Caki2 (cell line): ENCODE data around the gene GAS6. TPM values are rescaled to one million over a fixed set of nuclear protein-coding genes. Genes with fewer than 3 reads are reported as not detected.
"Not testable (repeated sequence)": the region's sequence is repeated elsewhere in the genome, so short reads cannot be mapped to it uniquely, and the experiment has no call there.

Experiments
- DNase-seq: peaks from one replicate; pipeline ENCODE4 v3.0.0-alpha.2; 2015; ENCODE audit warnings: low read depth
- in situ Hi-C: cut with HindIII; loops from 2 replicates; pipeline ENCODE4 v1.10.0; 2016; ENCODE audit warnings: low sequenced_read_pairs, low pct_unique_long_range_greater_than_20kb, mixed read lengths
- total RNA-seq: library from RNA; depleted of rRNA; stranded (reverse); fragments of >200 nt; shearing (Covaris generic); gene quantifications from 2 replicates; pipeline ENCODE4 v1.2.3, GENCODE V29; 2014; ENCODE audit warnings: low replicate concordance

The GAS6 gene
- total RNA-seq, 1 experiment from 2014 or later = 29.4 TPM

DNA sequence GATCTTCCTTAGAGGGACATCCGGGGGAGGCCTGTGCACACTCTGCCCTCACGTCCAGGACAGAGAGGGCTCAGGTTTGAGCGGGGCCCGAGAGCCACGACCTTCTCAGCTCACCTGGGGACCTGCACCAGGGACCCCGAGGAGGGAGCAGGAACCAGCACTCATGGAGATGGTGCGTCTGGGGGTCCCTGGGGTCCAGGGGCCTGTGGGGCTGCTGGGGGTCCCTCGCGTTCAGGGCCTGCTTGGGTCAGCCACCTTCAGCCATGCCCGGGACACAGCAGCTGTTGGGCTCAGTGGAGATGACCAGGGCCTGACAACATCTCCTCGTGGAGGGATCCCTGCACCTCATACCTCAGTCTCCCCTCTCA is 57.8 kb downstream of the GAS6 start:
- in situ Hi-C loops = no loop called here
- DNase-seq = no peak

DNA sequence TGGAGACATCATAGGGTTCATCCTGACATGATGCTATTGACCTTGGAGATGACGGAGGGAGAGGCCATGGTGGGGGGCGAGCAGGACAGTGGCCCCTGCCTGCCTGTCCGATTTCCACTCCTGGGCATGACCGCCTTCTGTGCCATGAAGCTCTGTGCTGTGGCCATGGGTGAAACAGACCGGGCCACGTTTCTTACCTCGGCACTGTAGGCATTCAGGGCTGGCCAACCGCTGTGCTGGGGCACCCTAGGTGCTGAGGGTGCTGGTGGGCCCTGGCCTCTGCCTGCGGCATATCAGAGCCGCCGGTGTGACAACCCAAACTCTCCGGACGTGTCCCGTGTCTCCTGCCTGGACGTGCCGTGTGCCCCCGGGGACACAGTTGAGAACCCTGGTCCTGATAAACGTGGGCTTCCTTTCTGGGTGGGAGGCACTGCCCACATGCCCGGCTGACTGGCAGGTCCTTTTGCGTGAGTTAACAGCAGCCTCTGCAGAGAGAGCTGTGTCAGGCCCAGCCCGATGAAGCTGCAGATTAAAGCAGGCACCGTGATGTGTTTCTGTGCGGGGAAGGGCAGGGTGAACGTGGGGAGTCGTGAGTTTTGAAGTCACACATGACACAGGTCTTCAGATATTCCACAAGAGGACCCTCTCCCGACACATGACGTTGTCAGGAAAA is 58.3 kb downstream of the GAS6 start:
- DNase-seq = no peak
- in situ Hi-C loops = no loop called here

DNA sequence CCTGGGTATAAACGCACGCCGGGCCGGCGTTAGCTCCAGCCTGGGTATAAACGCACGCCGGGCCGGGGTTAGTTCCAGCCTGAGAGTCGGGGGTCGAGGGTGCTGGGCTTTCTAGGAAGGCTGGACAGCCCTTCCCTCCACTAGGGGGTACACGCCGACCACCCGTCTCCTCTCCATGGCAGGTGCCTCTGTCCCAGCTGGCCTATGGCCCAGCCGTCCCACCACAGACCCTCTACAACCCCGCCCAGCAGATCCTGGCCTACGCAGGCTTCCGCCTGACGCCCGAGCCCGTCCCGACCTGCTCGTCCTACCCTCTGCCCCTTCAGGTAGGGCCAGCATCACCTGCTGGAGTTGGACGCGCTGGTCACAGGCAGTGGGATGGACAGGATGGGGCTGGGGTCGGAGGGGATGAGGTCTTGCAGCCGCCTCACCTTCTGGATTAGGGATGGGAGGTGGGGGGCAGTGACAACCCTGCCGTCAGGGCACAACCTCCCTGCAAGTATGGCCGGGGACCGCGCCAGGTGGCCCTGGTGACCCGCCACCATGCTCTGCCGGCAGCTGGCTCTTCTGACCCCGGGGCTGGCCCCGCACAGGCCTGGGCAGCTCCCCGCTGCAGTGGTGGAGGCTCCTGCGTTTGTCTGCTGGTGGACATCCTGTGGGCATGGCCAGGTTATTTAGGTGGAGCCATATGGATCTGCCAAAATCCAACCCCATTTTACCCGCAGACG is 59.0 kb downstream of the GAS6 start:
- DNase-seq = no peak
- in situ Hi-C loops = no loop called here

DNA sequence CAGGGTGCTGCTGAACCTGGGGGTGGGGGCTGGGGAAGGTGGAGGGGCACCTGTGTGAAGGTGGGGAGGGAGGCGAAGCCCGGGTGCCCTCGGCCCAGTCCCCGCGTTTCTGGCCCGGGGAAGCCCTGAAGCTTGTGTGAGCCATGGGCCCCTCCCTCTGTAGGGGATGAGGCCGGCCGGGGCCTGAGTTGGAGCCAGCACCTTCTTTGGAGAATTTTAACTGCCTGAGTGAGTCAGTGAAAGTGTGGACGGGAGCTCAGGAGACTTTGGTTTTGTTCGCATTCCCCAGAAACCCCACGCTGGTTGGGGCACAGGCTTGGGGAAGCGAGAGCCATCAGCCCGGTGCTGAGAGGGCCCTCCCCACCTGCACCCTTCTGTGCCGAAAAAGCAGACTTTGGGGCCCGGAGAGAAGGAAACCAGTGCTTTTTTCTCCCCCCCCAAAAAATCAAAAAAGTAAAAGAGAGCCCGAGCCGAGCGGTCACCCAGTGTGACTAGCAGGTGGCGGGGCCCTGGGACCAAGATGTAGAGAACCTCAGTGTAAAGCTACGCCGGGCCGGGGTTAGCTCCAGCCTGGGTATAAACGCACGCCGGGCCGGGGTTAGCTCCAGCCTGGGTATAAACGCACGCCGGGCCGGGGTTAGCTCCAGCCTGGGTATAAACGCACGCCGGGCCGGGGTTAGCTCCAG is 59.7 kb downstream of the GAS6 start:
- in situ Hi-C loops = no loop called here
- DNase-seq = no peak

DNA sequence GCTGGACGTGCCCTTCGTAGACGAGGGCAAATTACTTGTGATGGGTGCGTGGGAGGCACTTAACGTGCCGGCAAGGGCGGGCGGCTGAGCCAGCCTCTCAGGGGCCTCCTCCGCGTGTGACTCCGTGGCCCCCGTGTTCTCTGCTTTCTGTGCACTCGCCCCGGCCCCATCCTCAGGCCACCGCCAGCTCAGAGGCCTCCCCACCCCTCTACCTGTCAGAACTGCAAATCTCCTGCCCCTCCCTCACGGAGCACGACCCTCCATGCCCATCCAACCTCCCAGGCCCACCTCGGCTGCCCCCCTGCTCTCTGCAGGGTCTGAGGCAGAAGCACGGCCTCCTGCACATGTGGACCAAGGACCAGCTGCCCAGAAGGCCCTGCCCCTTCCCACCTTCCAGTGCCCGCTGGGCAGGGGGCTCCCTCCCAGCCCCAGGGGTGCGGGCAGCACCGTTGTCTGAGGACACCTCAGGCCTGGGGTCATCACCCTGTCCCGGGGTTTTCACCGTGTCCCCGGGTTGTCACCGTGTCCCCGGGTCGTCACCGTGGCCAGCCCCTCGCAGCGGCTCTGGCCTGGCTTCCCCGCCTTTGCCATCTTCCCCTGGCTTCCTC is 60.4 kb downstream of the GAS6 start:
- no peak for DNase-seq
- in situ Hi-C loops = no loop called here

DNA sequence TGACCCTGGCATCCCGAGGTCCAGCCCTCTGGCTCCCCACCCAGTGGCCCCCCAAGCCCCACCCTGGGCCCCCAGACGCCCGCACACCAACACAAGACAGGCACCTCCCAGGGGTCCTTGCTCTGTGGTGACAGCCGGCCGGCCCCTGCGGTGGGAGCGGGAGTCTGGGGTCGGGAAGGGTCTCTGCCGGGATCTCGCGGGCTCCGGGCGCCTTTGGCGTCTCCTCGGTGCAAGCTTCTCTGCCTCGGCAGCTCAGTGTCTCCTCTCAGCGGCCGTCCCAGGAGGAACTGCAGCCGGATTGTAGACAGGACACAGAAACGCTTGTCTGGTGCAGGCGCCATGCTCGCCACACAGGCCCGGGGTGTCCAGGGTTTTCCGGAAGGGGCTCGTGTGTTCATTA is 61.1 kb downstream of the GAS6 start:
- in situ Hi-C loops = no loop called here
- no peak for DNase-seq

DNA sequence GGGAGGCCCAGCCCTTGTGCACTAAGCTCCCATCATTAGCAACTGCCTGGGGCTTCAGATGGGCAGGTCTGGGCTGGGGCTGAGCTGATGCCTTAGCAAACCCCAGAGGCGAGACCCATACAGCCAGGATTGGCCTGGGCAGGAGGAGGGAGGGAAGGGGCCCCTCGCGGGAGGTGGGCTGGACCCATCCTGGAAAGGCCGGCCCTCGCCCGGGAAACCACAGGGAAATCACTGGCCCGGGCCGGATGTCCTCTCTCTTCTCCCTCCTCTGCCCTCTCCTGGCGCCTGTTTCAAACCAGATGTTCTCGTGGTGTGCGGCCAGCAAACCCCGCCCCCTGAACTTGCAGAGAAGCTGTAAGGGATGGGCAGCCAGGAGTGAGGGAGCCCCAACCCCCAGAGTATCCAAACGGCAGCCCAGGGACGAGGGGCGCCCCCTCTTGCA is 61.8 kb downstream of the GAS6 start:
- in situ Hi-C loops = no loop called here
- DNase-seq = peak; percentile 29

DNA sequence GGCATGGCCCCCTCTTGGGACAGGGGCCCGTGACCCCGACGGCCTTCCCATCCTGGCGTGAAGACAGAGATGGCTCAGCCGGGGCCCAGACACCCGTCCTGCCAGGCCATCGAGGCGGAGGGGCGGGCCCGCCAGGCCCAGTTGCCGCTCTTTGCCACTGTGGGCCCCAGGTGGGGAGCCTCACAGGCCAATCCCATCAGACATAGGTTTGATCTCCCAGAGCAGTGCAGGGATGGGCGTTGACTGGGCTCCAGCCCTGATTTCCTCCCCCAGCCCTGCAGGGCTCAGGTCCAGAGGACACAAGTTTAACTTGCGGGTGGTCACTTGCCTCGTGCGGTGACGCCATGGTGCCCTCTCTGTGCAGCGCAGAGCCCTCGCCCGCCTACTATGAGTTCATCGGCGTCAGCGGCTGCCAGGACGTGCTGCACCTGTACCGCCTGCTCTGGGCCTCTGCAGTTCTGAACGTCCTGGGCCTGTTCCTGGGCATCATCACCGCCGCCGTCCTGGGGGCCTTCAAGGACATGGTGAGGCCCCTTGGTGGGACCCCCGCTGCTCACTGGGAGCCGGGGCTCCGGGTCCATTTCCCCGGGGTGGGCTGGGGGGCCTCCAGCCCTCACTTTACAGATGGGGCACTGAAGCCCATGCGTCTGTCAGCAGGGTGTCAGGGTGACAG is 62.5 kb downstream of the GAS6 start:
- no peak for DNase-seq
- in situ Hi-C loops = no loop called here

DNA sequence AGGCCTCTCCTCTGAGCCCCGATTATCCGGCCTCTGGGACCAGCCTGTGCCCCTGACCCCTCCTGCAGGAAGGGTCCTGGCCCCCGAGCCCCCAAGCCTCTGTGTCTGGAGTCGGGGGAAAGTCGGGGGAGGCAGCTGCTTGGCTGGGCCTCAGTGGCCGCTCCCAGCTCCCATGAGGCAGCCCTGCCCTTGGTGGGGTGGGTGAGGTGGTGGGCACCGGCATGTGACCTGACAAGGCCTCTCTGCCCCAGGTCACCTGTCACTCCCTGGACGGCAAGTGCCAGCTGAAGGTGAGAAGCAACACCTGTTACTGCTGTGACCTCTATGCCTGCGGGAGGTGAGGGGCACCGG is 63.3 kb downstream of the GAS6 start:
- DNase-seq = no peak
- in situ Hi-C loops = no loop called here

DNA sequence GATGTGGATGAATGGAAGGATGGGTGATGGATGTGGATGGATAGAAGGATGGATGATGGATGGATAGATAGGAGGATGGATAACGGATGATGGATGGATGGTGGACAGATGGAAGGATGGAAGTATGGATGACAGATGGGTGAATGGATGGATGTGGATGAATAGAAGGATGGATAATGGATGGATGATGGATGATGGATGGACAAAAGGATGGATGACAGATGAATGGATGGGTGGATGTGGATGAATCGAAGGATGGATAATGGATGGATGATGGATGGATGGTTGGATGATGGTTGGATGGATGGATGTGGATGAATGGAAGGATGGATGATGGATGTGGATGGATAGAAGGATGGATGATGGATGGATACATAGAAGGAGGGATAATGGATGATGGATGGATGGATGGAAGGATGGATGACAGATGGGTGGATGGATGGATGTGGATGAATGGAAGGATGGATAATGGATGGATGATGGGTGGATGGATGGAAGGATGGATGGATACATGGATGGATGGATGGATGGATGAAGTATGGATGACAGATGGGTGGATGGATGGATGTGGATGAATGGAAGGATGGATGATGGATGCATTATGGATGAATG is 65.6 kb downstream of the GAS6 start:
- DNase-seq = no peak
- in situ Hi-C loops = no loop called here

DNA sequence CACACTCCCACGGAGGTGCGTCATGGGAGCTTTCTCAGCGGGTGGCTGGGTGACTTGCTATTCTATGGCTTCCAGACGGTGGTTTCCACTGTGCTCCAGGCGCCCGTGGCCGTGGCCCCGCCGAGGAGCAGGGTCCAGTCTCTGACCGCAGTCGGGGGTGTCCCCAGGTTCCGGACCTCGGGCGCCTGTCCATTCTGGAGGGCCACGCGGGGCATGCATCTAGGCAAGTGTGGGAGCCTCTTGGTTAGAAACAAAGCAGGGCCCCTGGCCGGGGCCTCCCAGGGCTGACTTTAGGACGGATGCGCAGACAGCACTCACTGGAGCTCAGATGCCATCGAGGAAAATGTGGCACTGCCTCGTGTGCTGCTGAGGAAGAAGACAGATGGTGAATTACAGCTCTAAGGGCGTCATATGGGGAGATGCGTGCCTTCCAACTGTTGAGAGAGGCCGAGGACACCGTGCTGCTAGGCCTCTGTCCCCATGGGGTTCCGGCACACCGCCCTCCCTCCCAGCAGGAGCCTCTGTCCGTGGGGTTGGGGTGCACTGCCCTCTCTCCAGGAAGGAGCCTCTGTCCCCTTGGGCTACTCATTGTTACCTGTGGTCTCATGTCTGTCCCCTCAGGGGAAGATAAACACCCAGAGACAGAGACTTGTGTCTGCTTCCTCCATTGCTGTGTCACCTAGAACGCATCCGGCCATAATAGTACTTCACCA is 66.8 kb downstream of the GAS6 start:
- in situ Hi-C loops = no loop called here
- no peak for DNase-seq

DNA sequence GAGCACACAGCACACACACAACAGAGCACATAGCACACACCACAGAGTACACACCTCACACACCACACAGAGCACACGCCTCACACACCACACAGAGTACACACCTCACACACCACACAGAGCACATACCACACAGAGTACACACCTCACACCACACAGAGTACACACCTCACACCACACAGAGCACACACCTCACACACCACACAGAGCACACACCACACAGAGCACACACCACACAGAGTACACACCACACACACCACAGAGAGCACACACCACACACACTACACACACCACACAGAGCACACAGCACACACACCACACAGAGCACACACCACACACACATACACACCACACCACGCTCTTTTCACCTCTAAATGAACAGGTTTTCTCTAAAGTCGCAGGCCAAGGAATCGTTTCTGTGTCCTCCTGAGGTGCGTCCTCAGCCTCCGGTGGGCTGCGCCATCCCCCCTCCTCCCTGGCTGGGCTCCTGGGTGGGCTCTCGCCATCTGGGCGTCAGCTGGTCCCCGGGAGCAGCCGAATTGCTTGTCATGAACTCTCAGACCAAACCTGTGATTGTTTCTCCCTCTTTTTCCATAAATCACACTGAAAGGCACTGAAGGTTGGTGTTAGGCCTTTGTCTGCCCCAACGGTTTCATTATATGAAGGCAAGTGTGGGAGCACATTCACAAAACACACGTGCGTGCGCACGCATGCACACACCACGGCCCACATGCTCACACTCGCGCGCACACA is 67.5 kb downstream of the GAS6 start:
- in situ Hi-C loops = no loop called here
- DNase-seq = no peak

DNA sequence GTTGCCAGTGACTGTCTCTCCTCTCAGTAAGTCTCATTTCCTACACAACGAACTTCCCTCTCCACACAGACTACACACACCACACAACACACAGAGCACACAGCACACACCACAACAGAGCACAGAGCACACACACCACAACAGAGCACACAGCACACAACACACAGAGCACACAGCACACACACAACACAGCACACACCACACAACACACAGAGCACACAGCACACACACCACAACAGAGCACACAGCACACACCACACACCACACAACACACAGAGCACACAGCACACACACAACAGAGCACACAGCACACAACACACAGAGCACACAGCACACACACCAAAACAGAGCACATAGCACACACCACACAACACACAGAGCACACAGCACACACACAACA is 68.5 kb downstream of the GAS6 start:
- in situ Hi-C loops, DNase-seq: not testable (repeated sequence)

DNA sequence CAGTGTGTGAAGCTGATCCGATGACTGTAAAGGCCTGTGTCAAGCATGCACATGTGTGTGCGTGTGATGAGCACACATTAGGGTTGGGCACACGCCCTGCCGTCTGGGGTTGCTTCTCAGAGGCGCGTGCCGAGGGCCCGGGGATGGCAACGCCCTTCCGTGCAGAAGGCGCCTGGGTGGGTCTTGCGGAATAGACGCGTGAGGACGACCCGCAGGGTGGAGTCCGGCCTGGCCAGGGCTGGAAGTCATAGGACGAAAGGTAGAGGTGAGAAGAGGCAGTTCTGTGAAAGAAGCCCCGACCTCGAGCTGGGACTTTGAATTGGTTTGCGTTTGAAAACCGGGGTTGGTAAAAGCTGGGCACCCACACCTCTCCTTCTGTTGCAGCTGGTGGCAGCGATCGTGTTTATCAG is 69.1 kb downstream of the GAS6 start:
- in situ Hi-C loops = no loop called here
- DNase-seq = no peak

DNA sequence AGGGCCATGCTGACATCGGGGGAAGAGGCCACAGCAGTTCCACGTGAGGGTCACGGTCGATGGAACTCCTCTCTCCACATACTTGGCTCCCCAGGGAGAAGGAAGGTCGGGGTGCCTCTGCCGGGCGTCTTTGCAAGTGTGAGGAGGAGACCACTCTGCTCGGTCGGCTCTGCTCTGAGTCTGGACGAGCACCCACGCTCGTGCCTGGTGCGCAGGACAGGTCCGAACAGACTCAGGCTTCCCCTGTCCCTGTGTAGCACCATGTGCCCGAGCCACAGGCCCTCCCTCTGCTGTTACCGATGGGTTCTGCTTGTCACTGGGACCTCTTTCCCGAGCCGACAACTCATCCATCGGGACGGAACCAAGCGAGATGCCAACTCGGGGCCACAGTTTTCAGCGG is 69.8 kb downstream of the GAS6 start:
- in situ Hi-C loops = no loop called here
- no peak for DNase-seq

DNA sequence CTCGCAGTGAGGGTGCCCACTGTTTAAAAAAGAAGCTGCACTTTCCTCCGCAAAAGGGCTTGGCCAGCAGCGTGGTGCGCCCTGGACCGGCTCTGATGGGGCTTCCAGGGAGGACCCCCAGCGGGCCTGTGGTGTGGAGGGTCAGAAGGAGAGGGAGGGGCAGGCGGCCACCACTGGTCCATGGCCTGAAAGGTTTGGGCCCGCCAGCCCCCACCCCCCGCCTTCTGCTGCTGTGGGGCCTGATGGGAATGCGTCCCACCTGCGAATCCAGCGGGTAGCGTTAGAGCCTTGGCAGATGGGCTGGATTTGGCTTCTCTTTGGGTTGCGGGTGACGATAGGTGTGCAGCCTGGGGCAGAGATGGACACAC is 70.2 kb downstream of the GAS6 start:
- no peak for DNase-seq
- in situ Hi-C loops = no loop called here
